DMS114 treated with DMSO at 0.1 percent for 48 hours (cell line): Measurements from ENCODE around the gene CSRP1.
A peak's percentile ranks its signal among the peaks of the same experiment; 100 is the strongest.
"Not testable (repeated sequence)": the region's sequence is repeated elsewhere in the genome, so short reads cannot be mapped to it uniquely, and the experiment has no call there.

ENCODE experiments used
- DNase-seq: peaks from one replicate; lab custom pipeline; 2025; ENCODE audit not compliant: unreplicated experiment; lab: John Stamatoyannopoulos, UW

Gene CSRP1

GRCh38 chr1:201478666-201479065 lies 28.3 kb downstream of the CSRP1 start:
- not testable (repeated sequence) for DNase-seq

GRCh38 chr1:201476670-201477344 lies 30.1 kb downstream of the CSRP1 start:
- DNase-seq, result no peak

- no peak for DNase-seq
These were observed 30.8 kb downstream of the CSRP1 start for GRCh38 chr1:201475915-201476669.

- no peak for DNase-seq
These were observed 31.8 kb downstream of the CSRP1 start for GRCh38 chr1:201475130-201475529.

- no peak for DNase-seq
These were observed 33.6 kb downstream of the CSRP1 start for GRCh38 chr1:201473296-201473695.

- DNase-seq, result not testable (repeated sequence)
These were observed 34.6 kb downstream of the CSRP1 start for GRCh38 chr1:201472321-201472720.

GRCh38 chr1:201471772-201472171 lies 35.2 kb downstream of the CSRP1 start:
- no peak for DNase-seq

GRCh38 chr1:201470581-201470980 lies 36.3 kb downstream of the CSRP1 start:
- DNase-seq, result no peak

GRCh38 chr1:201469645-201470074 lies 37.3 kb downstream of the CSRP1 start:
- no peak for DNase-seq

- peak; percentile 62 for DNase-seq
These were observed 37.9 kb downstream of the CSRP1 start, which contains the start of gene PHLDA3 for GRCh38 chr1:201468844-201469644. PHLDA3 (minus strand) TSS chr1:201469188; CDS start chr1:201468786, 402 bp downstream.

GRCh38 chr1:201468501-201468843 lies 38.5 kb downstream of the CSRP1 start:
- no peak for DNase-seq

- DNase-seq, result no peak
These were observed 40.4 kb downstream of the CSRP1 start for GRCh38 chr1:201466492-201466891.

- no peak for DNase-seq
These were observed 41.1 kb downstream of the CSRP1 start for GRCh38 chr1:201465698-201466290.

GRCh38 chr1:201463071-201463552 lies 43.8 kb downstream of the CSRP1 start:
- no peak for DNase-seq

GRCh38 chr1:201461645-201462441 lies 45.1 kb downstream of the CSRP1 start:
- DNase-seq, result no peak

GRCh38 chr1:201460814-201461644 lies 45.9 kb downstream of the CSRP1 start:
- no peak for DNase-seq

GRCh38 chr1:201459775-201460174 lies 47.1 kb downstream of the CSRP1 start:
- DNase-seq, result no peak

GRCh38 chr1:201459052-201459451 lies 47.9 kb downstream of the CSRP1 start:
- no peak for DNase-seq

- no peak for DNase-seq
These were observed 49.4 kb downstream of the CSRP1 start for GRCh38 chr1:201457508-201457960.
